Measurements from ENCODE around the gene NT5C3B.

DNA sequence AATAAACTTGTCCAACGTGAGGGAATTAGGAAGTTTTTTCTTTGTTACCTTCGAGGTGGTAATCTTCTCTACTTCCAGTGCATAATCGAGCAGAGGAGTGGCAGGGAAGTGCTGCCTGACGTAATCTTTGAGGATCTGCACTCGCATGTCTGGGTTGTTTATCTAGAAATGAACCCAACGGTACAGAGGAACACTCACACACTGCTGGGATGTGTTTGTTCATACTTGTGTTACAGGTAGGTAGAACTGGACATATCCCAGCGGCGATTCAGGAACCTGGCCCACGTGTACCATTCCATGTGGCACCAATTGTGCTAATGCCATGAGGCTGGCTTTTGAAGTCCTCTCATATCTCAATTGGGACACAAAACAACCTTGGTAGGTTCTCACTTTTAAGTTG, 33.4 kb upstream of the NT5C3B start:
- TF ChIP-seq, protein P1, sequence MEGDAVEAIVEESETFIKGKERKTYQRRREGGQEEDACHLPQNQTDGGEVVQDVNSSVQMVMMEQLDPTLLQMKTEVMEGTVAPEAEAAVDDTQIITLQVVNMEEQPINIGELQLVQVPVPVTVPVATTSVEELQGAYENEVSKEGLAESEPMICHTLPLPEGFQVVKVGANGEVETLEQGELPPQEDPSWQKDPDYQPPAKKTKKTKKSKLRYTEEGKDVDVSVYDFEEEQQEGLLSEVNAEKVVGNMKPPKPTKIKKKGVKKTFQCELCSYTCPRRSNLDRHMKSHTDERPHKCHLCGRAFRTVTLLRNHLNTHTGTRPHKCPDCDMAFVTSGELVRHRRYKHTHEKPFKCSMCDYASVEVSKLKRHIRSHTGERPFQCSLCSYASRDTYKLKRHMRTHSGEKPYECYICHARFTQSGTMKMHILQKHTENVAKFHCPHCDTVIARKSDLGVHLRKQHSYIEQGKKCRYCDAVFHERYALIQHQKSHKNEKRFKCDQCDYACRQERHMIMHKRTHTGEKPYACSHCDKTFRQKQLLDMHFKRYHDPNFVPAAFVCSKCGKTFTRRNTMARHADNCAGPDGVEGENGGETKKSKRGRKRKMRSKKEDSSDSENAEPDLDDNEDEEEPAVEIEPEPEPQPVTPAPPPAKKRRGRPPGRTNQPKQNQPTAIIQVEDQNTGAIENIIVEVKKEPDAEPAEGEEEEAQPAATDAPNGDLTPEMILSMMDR (IDR thresholded peaks at IDR 0.05) = no peak
- TF ChIP-seq POLR2AphosphoS5 (IDR thresholded peaks at IDR 0.05; ENCODE audit: low read depth, low read length) (no peak), SIN3A (IDR thresholded peaks at IDR 0.05; ENCODE audit: borderline replicate concordance, insufficient read depth, low read depth, low read length) (no peak), TCF7L2 (IDR thresholded peaks at IDR 0.05; ENCODE audit: low read depth, low read length) (no peak)
